ENCODE measurements around the gene PDZD8. TPM values are rescaled to one million over a fixed set of nuclear protein-coding genes. Genes with fewer than 3 reads are reported as not detected.

Gene PDZD8
- total RNA-seq, 4 donors from 2014 or later, result 32.1 to 43.7 (median 38.0) TPM

GRCh38 chr10:117352724-117353123, 22.5 kb downstream of the PDZD8 start:
- DNase-seq (ENCODE audit: extremely low spot score), result no peak
- no peak overlapping the region for H3K4me3 ChIP-seq
- H3K27me3 ChIP-seq, result no peaks in the 10 kb centered on the region
- WGBS, result 91% methylated on average over 2 of the region's 2 CpGs
- H3K36me3 ChIP-seq, result no peaks in the 10 kb centered on the region
- intact Hi-C loops (cut with DNase I), result no loop called here
- TF ChIP-seq CTCF (IDR thresholded peaks at IDR 0.05), result no peak
- TF ChIP-seq EP300 (IDR thresholded peaks at IDR 0.05), result no peak
- no peak for TF ChIP-seq POLR2AphosphoS5 (IDR thresholded peaks at IDR 0.05)
- TF ChIP-seq POLR2A (IDR thresholded peaks at IDR 0.05; ENCODE audit: low read depth), result no peak
- H3K27ac ChIP-seq (replicated peaks in 1 of 4), result no peak overlapping the region
- peaks cover 0 to 23% (median 13%) of the 10 kb centered on the region in 4 donors for H3K4me1 ChIP-seq
- H3K9me3 ChIP-seq, result no peaks in the 10 kb centered on the region

- no peak for DNase-seq (ENCODE audit: extremely low spot score)
- intact Hi-C loops (cut with DNase I), result no loop called here
- Histone ChIP-seq H3K9me3 (no peaks in the 10 kb centered on the region), H3K4me3 (no peak overlapping the region), H3K27me3 (no peaks in the 10 kb centered on the region), H3K4me1 (peaks cover 0 to 23% (median 13%) of the 10 kb centered on the region in 4 donors), H3K27ac (replicated peaks in 1 of 4) (no peak overlapping the region), H3K36me3 (no peaks in the 10 kb centered on the region)
- TF ChIP-seq POLR2A (IDR thresholded peaks at IDR 0.05; ENCODE audit: low read depth), result no peak
- 97% methylated on average over 2 of the region's 2 CpGs for WGBS
Measured at GRCh38 chr10:117351996-117352395, 23.2 kb downstream of the PDZD8 start.

- Histone ChIP-seq H3K36me3 (no peaks in the 10 kb centered on the region), H3K27me3 (no peaks in the 10 kb centered on the region), H3K9me3 (no peaks in the 10 kb centered on the region), H3K4me1 (peaks cover 0 to 23% (median 13%) of the 10 kb centered on the region in 4 donors), H3K27ac (replicated peaks in 1 of 4) (no peak overlapping the region), H3K4me3 (no peak overlapping the region)
- WGBS, result 100% methylated on average over 1 of the region's 1 CpG
- intact Hi-C loops (cut with DNase I), result no loop called here
- DNase-seq (ENCODE audit: extremely low spot score), result no peak
- TF ChIP-seq POLR2A (IDR thresholded peaks at IDR 0.05; ENCODE audit: low read depth) (no peak), POLR2AphosphoS5 (IDR thresholded peaks at IDR 0.05) (no peak), CTCF (IDR thresholded peaks at IDR 0.05) (no peak), EP300 (IDR thresholded peaks at IDR 0.05) (no peak)
Measured at GRCh38 chr10:117351558-117351957, 23.7 kb downstream of the PDZD8 start.

- intact Hi-C loops (cut with DNase I), result no loop called here
Measured at GRCh38 chr10:117350909-117351308, 24.3 kb downstream of the PDZD8 start.

GRCh38 chr10:117348236-117348635, 27.0 kb downstream of the PDZD8 start:
- H3K4me1 ChIP-seq, result peaks cover 0 to 4% (median 2%) of the 10 kb centered on the region in 4 donors
- no peaks in the 10 kb centered on the region for H3K9me3 ChIP-seq
- H3K27ac ChIP-seq (replicated peaks in 1 of 4), result no peak overlapping the region
- H3K27me3 ChIP-seq, result no peaks in the 10 kb centered on the region
- H3K36me3 ChIP-seq, result no peaks in the 10 kb centered on the region
- no peak for DNase-seq (ENCODE audit: extremely low spot score)
- intact Hi-C loops (cut with DNase I), result no loop called here
- H3K4me3 ChIP-seq, result no peak overlapping the region
- 97% methylated on average over 5 of the region's 5 CpGs for WGBS
- TF ChIP-seq EP300 (IDR thresholded peaks at IDR 0.05) (no peak), POLR2A (IDR thresholded peaks at IDR 0.05; ENCODE audit: low read depth) (no peak), POLR2AphosphoS5 (IDR thresholded peaks at IDR 0.05) (no peak), CTCF (IDR thresholded peaks at IDR 0.05) (no peak)

More at GRCh38 chr10:117350909-117351308, 24.3 kb downstream of the PDZD8 start:
- Histone ChIP-seq H3K36me3 (no peaks in the 10 kb centered on the region), H3K27ac (replicated peaks in 1 of 4) (no peak overlapping the region), H3K27me3 (no peaks in the 10 kb centered on the region), H3K9me3 (no peaks in the 10 kb centered on the region), H3K4me3 (no peak overlapping the region), H3K4me1 (peaks cover 0 to 23% (median 13%) of the 10 kb centered on the region in 4 donors)
- TF ChIP-seq POLR2AphosphoS5 (IDR thresholded peaks at IDR 0.05) (no peak), EP300 (IDR thresholded peaks at IDR 0.05) (no peak), CTCF (IDR thresholded peaks at IDR 0.05) (no peak), POLR2A (IDR thresholded peaks at IDR 0.05; ENCODE audit: low read depth) (no peak)
- 71% methylated on average over 3 of the region's 3 CpGs for WGBS
- no peak for DNase-seq (ENCODE audit: extremely low spot score)
